Ishikawa (cell line): ENCODE results near the gene CACHD1.

ENCODE experiments used
- CEBPB ChIP-seq: IDR thresholded peaks from 2 replicates; pipeline ENCODE4 v1.6.1; 2012
- CREB1 ChIP-seq: IDR thresholded peaks from 2 replicates; pipeline ENCODE4 v1.6.1; 2012; ENCODE audit warnings: low read depth
- EGR1 ChIP-seq: IDR thresholded peaks from 2 replicates; pipeline ENCODE4 v1.6.1; 2012
- EP300 ChIP-seq: IDR thresholded peaks from 2 replicates; pipeline ENCODE4 v1.6.1; 2012; ENCODE audit warnings: borderline replicate concordance
- FOXM1 ChIP-seq: IDR thresholded peaks from 2 replicates; pipeline ENCODE4 v1.6.1; 2012; ENCODE audit warnings: low read depth, borderline replicate concordance
- NFIC ChIP-seq: IDR thresholded peaks from 2 replicates; pipeline ENCODE4 v1.6.1; 2012
- RAD21 ChIP-seq: IDR thresholded peaks from 2 replicates; pipeline ENCODE4 v1.6.1; 2012; ENCODE audit warnings: low read depth
- TAF1 ChIP-seq: IDR thresholded peaks from 2 replicates; pipeline ENCODE4 v1.6.1; 2012; ENCODE audit warnings: low read depth, mild to moderate bottlenecking
- TCF12 ChIP-seq: IDR thresholded peaks from 2 replicates; pipeline ENCODE4 v1.6.1; 2012; ENCODE audit warnings: low read depth
- TEAD4 ChIP-seq: IDR thresholded peaks from 2 replicates; pipeline ENCODE4 v1.6.1; 2012
- YY1 ChIP-seq: IDR thresholded peaks from 2 replicates; pipeline ENCODE4 v1.6.1; 2012; ENCODE audit warnings: low read depth
- ZBTB7A ChIP-seq: IDR thresholded peaks from 2 replicates; pipeline ENCODE4 v1.6.1; 2012; ENCODE audit warnings: low read depth
- TF ChIP-seq, protein P1 (sequence below): IDR thresholded peaks from 2 replicates; pipeline ENCODE4 v1.6.1; 2012
- TF ChIP-seq, protein P2 (sequence below): IDR thresholded peaks from 2 replicates; pipeline ENCODE4 v1.6.1; 2012
- TF ChIP-seq, protein P3 (sequence below): IDR thresholded peaks from 2 replicates; pipeline ENCODE4 v1.6.1; 2012; ENCODE audit warnings: low read depth, mild to moderate bottlenecking

CACHD1 gene

DNA sequence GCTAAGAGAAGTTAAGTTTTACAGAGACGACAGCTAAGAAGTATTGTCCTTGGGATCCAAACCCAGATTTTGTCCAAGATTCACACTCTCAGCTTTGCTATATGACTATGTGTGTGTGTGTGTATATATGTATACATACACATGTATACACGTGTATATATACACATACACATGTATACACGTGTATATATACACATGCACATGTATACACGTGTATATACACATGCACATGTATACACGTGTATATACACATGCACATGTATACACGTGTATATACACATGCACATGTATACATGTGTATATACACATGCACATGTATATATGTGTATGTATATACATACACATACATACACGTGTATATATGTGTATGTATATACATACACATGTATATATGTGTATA is 3.9 kb upstream of the CACHD1 start:
- TF ChIP-seq NFIC (no peak), TAF1 (no peak)

DNA sequence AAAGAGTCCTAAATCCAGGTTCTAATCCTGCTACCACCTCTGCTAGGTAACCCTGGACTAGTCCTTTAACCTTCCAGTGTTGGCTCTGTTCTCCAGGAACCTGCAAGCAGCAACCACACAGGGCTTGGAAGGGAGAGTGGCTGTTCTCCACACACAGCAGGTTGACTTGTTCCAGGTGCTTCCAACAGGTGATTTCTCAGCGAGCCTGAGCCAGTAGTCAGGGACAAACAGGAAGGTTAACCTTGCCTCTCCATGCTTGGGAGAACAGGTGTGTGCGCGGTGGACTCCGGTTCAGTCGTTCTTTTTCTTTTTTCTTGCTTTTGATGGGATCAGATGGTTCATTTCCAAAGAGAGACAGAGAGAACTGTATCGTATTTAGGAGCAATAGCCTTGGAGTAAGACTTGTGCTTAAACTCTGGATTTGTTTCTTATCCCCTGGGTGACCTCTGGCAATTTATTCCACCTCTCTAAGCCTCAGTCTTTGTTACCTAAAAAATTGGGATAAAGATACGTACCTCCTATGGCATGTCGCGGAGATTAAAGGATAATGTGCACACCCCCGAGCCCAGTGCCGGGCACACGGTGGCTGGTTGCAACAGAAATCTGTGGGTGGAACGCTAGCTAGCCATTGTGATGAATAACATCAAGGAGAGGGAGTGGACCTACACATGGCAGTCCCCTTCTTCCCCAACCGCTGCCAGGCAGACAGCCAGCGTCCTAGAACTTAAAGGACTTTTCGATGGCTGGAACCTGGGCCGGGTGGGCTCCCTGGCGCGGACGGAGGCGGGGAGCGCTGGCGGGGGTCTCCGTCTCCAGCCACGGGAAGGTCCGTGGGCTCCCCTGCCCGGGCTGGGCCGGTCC is 583 bp upstream of the CACHD1 start:
- TF ChIP-seq YY1 = no peak
- peak; percentile 39; the same call in 1 of the 2 replicates for TF ChIP-seq EGR1
- TF ChIP-seq ZBTB7A = peak; percentile 84
- no peak for TF ChIP-seq TEAD4

DNA sequence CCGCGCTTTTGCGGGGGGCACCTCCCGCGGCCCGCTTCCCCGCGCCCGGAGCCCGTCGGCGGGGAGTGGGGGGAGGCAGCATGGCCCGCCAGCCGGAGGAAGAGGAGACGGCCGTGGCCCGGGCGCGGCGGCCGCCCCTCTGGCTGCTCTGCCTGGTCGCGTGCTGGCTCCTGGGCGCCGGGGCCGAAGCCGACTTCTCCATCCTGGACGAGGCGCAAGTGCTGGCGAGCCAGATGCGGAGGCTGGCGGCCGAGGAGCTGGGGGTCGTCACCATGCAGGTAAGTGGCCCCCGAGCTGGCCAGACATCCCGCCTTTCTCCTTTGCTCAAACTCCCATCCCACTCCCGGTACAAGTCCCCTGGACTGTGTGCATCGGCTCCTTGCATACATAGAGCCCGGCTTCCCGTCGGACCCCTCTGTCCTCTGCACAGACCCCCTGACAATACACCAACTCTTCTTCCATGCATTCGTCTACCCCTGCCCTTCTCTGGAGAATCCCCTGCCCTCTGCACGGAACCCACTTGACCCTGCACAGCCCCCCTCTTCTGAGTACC is 812 bp downstream of the CACHD1 start:
- no peak for TF ChIP-seq TEAD4
- TF ChIP-seq, protein P1, sequence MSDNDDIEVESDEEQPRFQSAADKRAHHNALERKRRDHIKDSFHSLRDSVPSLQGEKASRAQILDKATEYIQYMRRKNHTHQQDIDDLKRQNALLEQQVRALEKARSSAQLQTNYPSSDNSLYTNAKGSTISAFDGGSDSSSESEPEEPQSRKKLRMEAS = peak; percentile 17; the same call in 1 of the 2 replicates
- TF ChIP-seq FOXM1 = no peak
- TF ChIP-seq CREB1 = no peak
- no peak for TF ChIP-seq CEBPB

DNA sequence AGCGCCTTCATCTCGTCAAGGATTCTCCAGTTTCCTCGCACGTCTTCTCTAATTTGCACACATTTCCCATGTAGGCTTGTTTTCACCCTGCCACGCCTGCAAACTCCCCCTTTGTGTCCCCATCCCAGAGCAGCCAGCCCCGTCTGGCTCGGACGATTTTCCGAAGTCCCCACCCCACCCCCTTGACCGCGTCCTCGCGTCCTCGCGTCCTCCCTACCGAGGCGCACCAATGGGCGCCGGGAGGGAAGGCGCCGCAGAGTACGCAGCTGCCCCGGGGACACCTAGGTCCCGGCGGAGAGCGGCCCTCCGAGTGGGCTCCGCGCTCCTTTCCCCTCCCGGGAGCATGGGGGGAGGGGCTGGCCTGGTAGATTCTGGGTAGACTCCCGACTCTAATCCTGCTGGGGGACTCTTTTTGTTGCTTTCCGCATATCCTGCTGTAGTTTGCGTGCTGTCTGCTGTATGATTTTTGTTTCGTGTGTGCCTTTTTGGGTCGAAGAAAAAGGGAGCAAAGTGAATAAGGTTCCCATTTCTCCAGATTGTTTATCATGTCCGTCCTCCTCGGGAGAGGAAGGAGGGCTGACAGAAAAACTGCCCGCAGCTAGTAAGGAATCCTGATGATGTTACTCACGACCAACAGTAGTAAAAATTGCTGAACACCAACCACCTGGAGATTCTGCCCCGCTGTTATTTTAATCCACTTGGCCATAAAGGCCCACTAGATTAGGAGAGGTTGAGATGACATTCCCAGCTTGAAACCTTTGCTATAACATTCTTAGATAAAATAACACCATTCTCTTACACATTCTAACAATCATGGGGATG is 1.5 kb downstream of the CACHD1 start:
- TF ChIP-seq TAF1 (no peak), EGR1 (no peak), FOXM1 (no peak), CEBPB (no peak), YY1 (no peak), EP300 (no peak), ZBTB7A (no peak), CREB1 (no peak), NFIC (peak; percentile 22; the same call in 1 of the 2 replicates), TCF12 (no peak; the same call in 1 of the 2 replicates), TEAD4 (peak; percentile 46; the same call in 1 of the 2 replicates)
- TF ChIP-seq, protein P1 = no peak
- TF ChIP-seq, protein P2, sequence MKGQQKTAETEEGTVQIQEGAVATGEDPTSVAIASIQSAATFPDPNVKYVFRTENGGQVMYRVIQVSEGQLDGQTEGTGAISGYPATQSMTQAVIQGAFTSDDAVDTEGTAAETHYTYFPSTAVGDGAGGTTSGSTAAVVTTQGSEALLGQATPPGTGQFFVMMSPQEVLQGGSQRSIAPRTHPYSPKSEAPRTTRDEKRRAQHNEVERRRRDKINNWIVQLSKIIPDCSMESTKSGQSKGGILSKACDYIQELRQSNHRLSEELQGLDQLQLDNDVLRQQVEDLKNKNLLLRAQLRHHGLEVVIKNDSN = no peak

DNA sequence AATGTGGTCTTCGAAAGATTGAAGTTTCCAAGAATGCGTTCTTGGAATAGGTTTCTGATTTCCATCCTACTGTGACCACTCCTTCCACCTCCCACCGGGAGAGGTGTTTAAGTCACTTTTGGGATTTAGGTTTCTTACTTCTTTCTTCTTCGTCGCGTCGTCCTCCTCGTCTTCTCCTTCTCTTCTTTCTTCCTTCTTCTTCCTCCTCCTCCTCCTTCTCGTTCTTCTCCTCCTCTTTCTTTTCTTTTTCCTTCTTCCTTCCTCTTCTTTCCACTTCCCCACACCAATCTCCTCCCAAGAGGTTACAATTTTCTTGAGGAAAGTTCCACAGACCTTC is 2.1 kb downstream of the CACHD1 start:
- TF ChIP-seq NFIC = 0 out of 2 replicates have a peak, but pooled peaks have one; percentile 4
- no peak for TF ChIP-seq RAD21

DNA sequence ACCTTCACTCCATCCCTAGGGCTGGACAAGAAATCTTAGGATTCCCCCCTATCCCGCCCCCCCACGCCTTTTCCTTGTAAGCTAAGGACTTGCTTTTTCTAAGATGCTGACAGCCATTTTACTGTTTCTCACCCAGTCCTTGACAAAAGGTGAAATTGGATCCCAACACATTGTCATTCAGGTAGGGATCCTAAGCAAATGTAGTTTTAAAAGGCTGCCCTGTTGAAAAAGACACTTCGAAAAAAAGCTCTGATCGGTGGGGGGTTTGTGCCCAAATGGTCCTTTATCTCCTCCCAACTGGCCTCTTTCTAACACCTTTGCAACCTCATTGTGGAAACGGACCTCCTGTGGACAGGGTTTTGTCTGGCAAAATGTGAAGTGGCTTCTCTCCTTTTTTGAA is 2.9 kb downstream of the CACHD1 start:
- no peak for TF ChIP-seq NFIC
- no peak for TF ChIP-seq TEAD4
- no peak for TF ChIP-seq TAF1
- no peak for TF ChIP-seq YY1
- no peak for TF ChIP-seq EP300
- TF ChIP-seq EGR1 = no peak
- TF ChIP-seq, protein P2 = no peak
- no peak for TF ChIP-seq CEBPB
- no peak for TF ChIP-seq TCF12
- no peak for TF ChIP-seq FOXM1
- TF ChIP-seq RAD21 = no peak
- TF ChIP-seq, protein P1 = no peak
- TF ChIP-seq, protein P3, sequence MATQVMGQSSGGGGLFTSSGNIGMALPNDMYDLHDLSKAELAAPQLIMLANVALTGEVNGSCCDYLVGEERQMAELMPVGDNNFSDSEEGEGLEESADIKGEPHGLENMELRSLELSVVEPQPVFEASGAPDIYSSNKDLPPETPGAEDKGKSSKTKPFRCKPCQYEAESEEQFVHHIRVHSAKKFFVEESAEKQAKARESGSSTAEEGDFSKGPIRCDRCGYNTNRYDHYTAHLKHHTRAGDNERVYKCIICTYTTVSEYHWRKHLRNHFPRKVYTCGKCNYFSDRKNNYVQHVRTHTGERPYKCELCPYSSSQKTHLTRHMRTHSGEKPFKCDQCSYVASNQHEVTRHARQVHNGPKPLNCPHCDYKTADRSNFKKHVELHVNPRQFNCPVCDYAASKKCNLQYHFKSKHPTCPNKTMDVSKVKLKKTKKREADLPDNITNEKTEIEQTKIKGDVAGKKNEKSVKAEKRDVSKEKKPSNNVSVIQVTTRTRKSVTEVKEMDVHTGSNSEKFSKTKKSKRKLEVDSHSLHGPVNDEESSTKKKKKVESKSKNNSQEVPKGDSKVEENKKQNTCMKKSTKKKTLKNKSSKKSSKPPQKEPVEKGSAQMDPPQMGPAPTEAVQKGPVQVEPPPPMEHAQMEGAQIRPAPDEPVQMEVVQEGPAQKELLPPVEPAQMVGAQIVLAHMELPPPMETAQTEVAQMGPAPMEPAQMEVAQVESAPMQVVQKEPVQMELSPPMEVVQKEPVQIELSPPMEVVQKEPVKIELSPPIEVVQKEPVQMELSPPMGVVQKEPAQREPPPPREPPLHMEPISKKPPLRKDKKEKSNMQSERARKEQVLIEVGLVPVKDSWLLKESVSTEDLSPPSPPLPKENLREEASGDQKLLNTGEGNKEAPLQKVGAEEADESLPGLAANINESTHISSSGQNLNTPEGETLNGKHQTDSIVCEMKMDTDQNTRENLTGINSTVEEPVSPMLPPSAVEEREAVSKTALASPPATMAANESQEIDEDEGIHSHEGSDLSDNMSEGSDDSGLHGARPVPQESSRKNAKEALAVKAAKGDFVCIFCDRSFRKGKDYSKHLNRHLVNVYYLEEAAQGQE = no peak
- TF ChIP-seq ZBTB7A = no peak
- TF ChIP-seq CREB1 = no peak

DNA sequence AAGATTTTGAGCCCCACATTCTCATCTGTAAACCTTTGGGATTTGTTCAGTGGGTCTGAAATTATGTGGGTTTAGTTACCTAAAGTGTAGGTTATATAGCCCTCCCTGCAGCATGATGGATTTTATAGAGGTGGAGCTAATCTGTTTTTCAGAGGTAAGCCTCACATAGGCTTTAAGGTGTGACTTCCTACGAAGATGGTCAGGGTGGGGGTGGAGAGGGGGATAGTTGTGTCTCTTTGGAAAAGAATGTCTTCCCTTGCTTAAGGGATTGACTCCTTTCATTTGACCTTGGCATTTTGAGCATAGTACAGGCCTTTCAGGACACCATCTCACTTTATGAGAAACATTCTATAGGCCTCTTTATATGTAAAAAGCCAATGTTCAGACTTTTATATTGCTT is 3.4 kb downstream of the CACHD1 start:
- TF ChIP-seq YY1 = no peak
- TF ChIP-seq, protein P1 = no peak
- no peak for TF ChIP-seq TAF1
- no peak for TF ChIP-seq EGR1
- TF ChIP-seq NFIC = no peak
